Activated CD8-positive, alpha-beta memory T cell treated with anti-CD3 and anti-CD28 coated beads for 1 hour (primary cell): Measurements from ENCODE around the gene CCNYL1.

Experiments
- DNase-seq, 2 donors: peaks; one replicate each; pipeline ENCODE4 v3.0.0-alpha.2; 2020; ENCODE audit warnings: low read depth in 1 of 2; ENCODE audit errors: extremely low read depth in 1 of 2

The CCNYL1 gene

GRCh38 chr2:207763303-207763917 is 52.0 kb downstream of the CCNYL1 start:
- DNase-seq = no peak

GRCh38 chr2:207764096-207764630 is 52.7 kb downstream of the CCNYL1 start:
- DNase-seq = no peak

- no peak for DNase-seq
Measured at GRCh38 chr2:207765547-207765946, 54.1 kb downstream of the CCNYL1 start.

- DNase-seq = no peak
Measured at GRCh38 chr2:207766041-207766551, 54.7 kb downstream of the CCNYL1 start.

GRCh38 chr2:207766697-207767460 is 55.4 kb downstream of the CCNYL1 start:
- no peak for DNase-seq

- no peak for DNase-seq
Measured at GRCh38 chr2:207767461-207768167, 56.2 kb downstream of the CCNYL1 start.

- no peak for DNase-seq
Measured at GRCh38 chr2:207768168-207768865, 56.9 kb downstream of the CCNYL1 start.

- DNase-seq = no peak
Measured at GRCh38 chr2:207768866-207769596, 57.6 kb downstream of the CCNYL1 start.

- DNase-seq = no peak
Measured at GRCh38 chr2:207770602-207771404, 59.4 kb downstream of the CCNYL1 start.

- DNase-seq = no peak
Measured at GRCh38 chr2:207771421-207771820, 60.0 kb downstream of the CCNYL1 start.

GRCh38 chr2:207772081-207772843 is 60.8 kb downstream of the CCNYL1 start:
- no peak for DNase-seq

- DNase-seq = no peak
Measured at GRCh38 chr2:207772844-207773205, 61.4 kb downstream of the CCNYL1 start.

GRCh38 chr2:207775473-207775872 is 64.0 kb downstream of the CCNYL1 start:
- DNase-seq = no peak

GRCh38 chr2:207777124-207777523 is 65.7 kb downstream of the CCNYL1 start:
- no peak for DNase-seq

- DNase-seq = no peak
Measured at GRCh38 chr2:207778298-207778882, 67.0 kb downstream of the CCNYL1 start.

GRCh38 chr2:207779523-207779922 is 68.1 kb downstream of the CCNYL1 start:
- no peak for DNase-seq

GRCh38 chr2:207782238-207783030 is 71.0 kb downstream of the CCNYL1 start:
- no peak for DNase-seq
